IPS DF 6.9 (cell line): ENCODE results near the gene BARX2.

Source experiments
- DNase-seq: peaks from one replicate; pipeline ENCODE4 v3.0.0-alpha.2; 2013; ENCODE audit warnings: low read depth, low spot score
- H3K27ac ChIP-seq: one replicate; pipeline ENCODE4 v1.5.1; 2013; ENCODE audit warnings: low read length, control low read depth
- H3K27me3 ChIP-seq: 2 replicates; pipeline ENCODE4 v1.6.1; 2013; ENCODE audit warnings: mild to moderate bottlenecking, low read length; ENCODE audit not compliant: control insufficient read depth, insufficient read depth
- H3K36me3 ChIP-seq: 2 replicates; pipeline ENCODE4 v1.6.1; 2013; ENCODE audit warnings: low read length; ENCODE audit not compliant: control insufficient read depth, insufficient read depth
- H3K4me1 ChIP-seq: 2 replicates; pipeline ENCODE4 v1.6.1; 2013; ENCODE audit warnings: low read length; ENCODE audit not compliant: control insufficient read depth, insufficient read depth
- H3K4me3 ChIP-seq: 2 replicates; pipeline ENCODE4 v1.5.1; 2013; ENCODE audit warnings: mild to moderate bottlenecking, low read length
- H3K9me3 ChIP-seq: 2 replicates; pipeline ENCODE4 v1.6.1; 2013; ENCODE audit warnings: low read length, inconsistent platforms; ENCODE audit not compliant: control insufficient read depth, insufficient read depth
- WGBS: extraction: QIAGEN DNeasy Blood & Tissue Kit; methylation state at CpG from one replicate; pipeline ENCODE4 v1.1.7; 2013; ENCODE audit warnings: mixed read lengths, missing lambda C conversion rate; ENCODE audit not compliant: insufficient read length, insufficient coverage; 5-methylcytosine and 5-hydroxymethylcytosine counted together

Gene BARX2

GRCh38 chr11:129493746-129494145 lies 118.1 kb downstream of the BARX2 start:
- H3K27ac ChIP-seq = no peak overlapping the region
- H3K27me3 ChIP-seq = no peaks in the 10 kb centered on the region
- no peak for DNase-seq

More at GRCh38 chr11:129493746-129494145, 118.1 kb downstream of the BARX2 start:
- Histone ChIP-seq H3K9me3 (no peaks in the 10 kb centered on the region), H3K4me1 (no peaks in the 10 kb centered on the region), H3K4me3 (no peak overlapping the region), H3K36me3 (no peaks in the 10 kb centered on the region)
- WGBS = no CpG with 5 or more reads among the region's 8 CpGs
